Measurements from ENCODE around the gene F12. TPM values are rescaled to one million over a fixed set of nuclear protein-coding genes. Genes with fewer than 3 reads are reported as not detected.
A peak's percentile ranks its signal among the peaks of the same experiment; 100 is the strongest.

F12 gene
- total RNA-seq, 1 experiment from 2014 or later: not detected

GRCh38 chr5:177403792-177404640 lies 5.3 kb downstream of the F12 start:
- ChIA-PET POLR2A (ENCODE audit: low non-redundant PET) (no interaction called here), CTCF (interaction anchor here (0.7 to 2.1 kb wide), 3 partner anchors 13 to 53 kb away, joined by 3 to 7 read pairs (median 5); no protein-coding TSS in a partner anchor)
- peaks cover 18% of the 10 kb centered on the region for H3K4me1 ChIP-seq (ENCODE audit: insufficient read depth, low read length, poor library complexity, severe bottlenecking)
- DNase-seq (ENCODE audit: low spot score): peak; percentile 62
- intact Hi-C loops (cut with micrococcal nuclease; ENCODE audit: unreplicated experiment): no loop called here
- peaks cover 44% of the 10 kb centered on the region for H3K27me3 ChIP-seq (replicated peaks; ENCODE audit: insufficient read depth, low read depth, low read length, poor library complexity)
- H3K9me3 ChIP-seq (ENCODE audit: low read depth, low read length, poor library complexity, severe bottlenecking): no peaks in the 10 kb centered on the region
- H3K36me3 ChIP-seq (ENCODE audit: insufficient read depth, low read length, poor library complexity, severe bottlenecking): no peaks in the 10 kb centered on the region
- TF ChIP-seq EZH2 (IDR thresholded peaks at IDR 0.05; ENCODE audit: borderline replicate concordance, low read depth, low read length, poor library complexity, severe bottlenecking) (no peak), CTCF (conservative IDR thresholded peaks at IDR 0.05; ENCODE audit: low read depth, low read length) (peak; percentile 52)
- peak overlapping the region; percentile 46 for H3K4me3 ChIP-seq (ENCODE audit: low read depth, low read length, poor library complexity, severe bottlenecking)
- no TSS peak for BruUV-seq (replicated peaks)
- no peak overlapping the region for H3K27ac ChIP-seq (ENCODE audit: low read depth, low read length, poor library complexity, severe bottlenecking)

DNA sequence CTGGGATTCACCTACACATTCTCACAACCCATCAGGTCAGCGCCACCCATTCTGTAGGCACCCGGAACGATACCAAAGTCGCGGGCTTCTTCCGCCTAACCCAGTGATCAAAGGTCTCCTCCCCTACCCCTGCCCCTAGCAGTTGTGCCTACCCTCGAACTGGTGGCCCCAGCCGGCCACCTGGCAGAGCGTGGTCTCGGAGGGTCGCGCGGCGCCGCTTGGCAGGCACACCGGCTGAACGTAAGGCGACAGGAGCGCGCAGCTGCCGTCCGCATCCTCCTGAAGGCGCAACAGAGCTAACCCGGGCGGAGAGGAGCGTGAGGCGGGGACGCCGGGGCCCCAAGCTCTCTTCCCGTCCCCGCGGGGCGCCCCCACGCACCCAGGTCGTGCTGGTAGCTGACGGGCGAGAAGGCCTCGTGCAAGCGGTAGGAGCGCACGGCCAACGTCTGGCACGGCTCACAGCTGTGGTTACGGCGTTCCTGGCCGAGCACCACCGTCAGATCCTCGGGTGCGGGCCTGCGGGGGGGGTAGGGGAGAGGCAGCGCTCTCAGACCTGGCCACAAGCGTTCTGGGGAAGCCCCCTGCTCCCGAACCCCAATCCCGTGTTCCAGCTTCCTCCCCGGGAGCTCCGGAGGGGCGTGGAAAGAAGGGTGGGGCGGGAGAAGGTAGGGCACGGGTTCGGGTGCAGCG lies 6.1 kb downstream of the F12 start:
- Histone ChIP-seq H3K4me3 (ENCODE audit: low read depth, low read length, poor library complexity, severe bottlenecking) (peak overlapping the region; percentile 46), H3K9me3 (ENCODE audit: low read depth, low read length, poor library complexity, severe bottlenecking) (no peaks in the 10 kb centered on the region), H3K27ac (ENCODE audit: low read depth, low read length, poor library complexity, severe bottlenecking) (no peak overlapping the region), H3K27me3 (replicated peaks; ENCODE audit: insufficient read depth, low read depth, low read length, poor library complexity) (peaks cover 44% of the 10 kb centered on the region), H3K36me3 (ENCODE audit: insufficient read depth, low read length, poor library complexity, severe bottlenecking) (no peaks in the 10 kb centered on the region), H3K4me1 (ENCODE audit: insufficient read depth, low read length, poor library complexity, severe bottlenecking) (peaks cover 18% of the 10 kb centered on the region)
- no TSS peak for BruUV-seq (replicated peaks)
- ChIA-PET POLR2A (ENCODE audit: low non-redundant PET) (no interaction called here), CTCF (interaction anchor here (1.0 to 2.1 kb wide), 2 partner anchors 12 to 52 kb away, joined by 3 to 7 read pairs; no protein-coding TSS in a partner anchor)
- DNase-seq (ENCODE audit: low spot score): peak; percentile 21
- TF ChIP-seq CTCF (conservative IDR thresholded peaks at IDR 0.05; ENCODE audit: low read depth, low read length) (no peak), EZH2 (IDR thresholded peaks at IDR 0.05; ENCODE audit: borderline replicate concordance, low read depth, low read length, poor library complexity, severe bottlenecking) (no peak)
- intact Hi-C loops (cut with micrococcal nuclease; ENCODE audit: unreplicated experiment): no loop called here

GRCh38 chr5:177402271-177403043 lies 6.9 kb downstream of the F12 start:
- H3K4me3 ChIP-seq (ENCODE audit: low read depth, low read length, poor library complexity, severe bottlenecking): peak overlapping the region; percentile 46
- H3K27me3 ChIP-seq (replicated peaks; ENCODE audit: insufficient read depth, low read depth, low read length, poor library complexity): peaks cover 44% of the 10 kb centered on the region
- H3K9me3 ChIP-seq (ENCODE audit: low read depth, low read length, poor library complexity, severe bottlenecking): no peaks in the 10 kb centered on the region
- ChIA-PET POLR2A (ENCODE audit: low non-redundant PET) (no interaction called here), CTCF (no interaction called here)
- TF ChIP-seq EZH2 (IDR thresholded peaks at IDR 0.05; ENCODE audit: borderline replicate concordance, low read depth, low read length, poor library complexity, severe bottlenecking) (no peak), CTCF (conservative IDR thresholded peaks at IDR 0.05; ENCODE audit: low read depth, low read length) (peak; percentile 58)
- H3K36me3 ChIP-seq (ENCODE audit: insufficient read depth, low read length, poor library complexity, severe bottlenecking): no peaks in the 10 kb centered on the region
- no peak overlapping the region for H3K27ac ChIP-seq (ENCODE audit: low read depth, low read length, poor library complexity, severe bottlenecking)
- peaks cover 18% of the 10 kb centered on the region for H3K4me1 ChIP-seq (ENCODE audit: insufficient read depth, low read length, poor library complexity, severe bottlenecking)
- intact Hi-C loops (cut with micrococcal nuclease; ENCODE audit: unreplicated experiment): no loop called here
- no TSS peak for BruUV-seq (replicated peaks)
- peak; percentile 66 for DNase-seq (ENCODE audit: low spot score)

Measured in A673 (cell line).